DMS 273 (cell line): Measurements from ENCODE around the gene CD99L2.
"Not testable (repeated sequence)": the region's sequence is repeated elsewhere in the genome, so short reads cannot be mapped to it uniquely, and the experiment has no call there.

Source experiments
- DNase-seq: peaks from one replicate; lab custom pipeline; 2025; ENCODE audit not compliant: unreplicated experiment; lab: John Stamatoyannopoulos, UW

Gene CD99L2

GRCh38 chrX:150897421-150898320, 797 bp downstream of the CD99L2 start:
- DNase-seq, result peak; percentile 46

- DNase-seq, result no peak
Measured at GRCh38 chrX:150896632-150897031, 1.8 kb downstream of the CD99L2 start.

GRCh38 chrX:150893936-150894335, 4.5 kb downstream of the CD99L2 start:
- DNase-seq, result no peak

GRCh38 chrX:150889131-150889530, 9.3 kb downstream of the CD99L2 start:
- DNase-seq, result no peak

DNA sequence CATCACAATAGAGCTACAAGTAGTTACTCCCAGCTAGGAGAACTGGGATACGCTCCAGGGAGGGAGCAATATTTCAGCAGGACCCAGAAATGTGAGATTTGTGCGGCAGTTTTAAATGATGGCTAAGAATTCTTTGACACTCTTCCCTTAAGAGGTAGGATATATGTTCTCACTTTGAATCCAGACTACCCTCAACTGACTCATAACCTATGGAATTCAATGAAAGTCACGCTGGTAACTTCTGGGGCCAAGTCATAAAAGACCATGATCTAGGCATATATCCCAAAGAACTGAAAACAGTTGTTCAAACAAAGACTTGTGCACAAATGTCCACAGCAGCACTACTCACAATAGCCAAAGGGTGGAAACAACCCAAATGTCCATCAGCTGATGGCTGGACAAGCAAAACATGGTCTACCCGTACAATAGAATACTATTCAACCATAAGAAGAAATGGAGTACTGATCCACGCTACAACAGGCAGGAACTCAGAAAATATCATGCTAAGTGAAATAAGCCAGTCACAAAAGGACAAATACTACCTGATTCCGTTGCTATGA, 10.5 kb downstream of the CD99L2 start:
- no peak for DNase-seq

DNA sequence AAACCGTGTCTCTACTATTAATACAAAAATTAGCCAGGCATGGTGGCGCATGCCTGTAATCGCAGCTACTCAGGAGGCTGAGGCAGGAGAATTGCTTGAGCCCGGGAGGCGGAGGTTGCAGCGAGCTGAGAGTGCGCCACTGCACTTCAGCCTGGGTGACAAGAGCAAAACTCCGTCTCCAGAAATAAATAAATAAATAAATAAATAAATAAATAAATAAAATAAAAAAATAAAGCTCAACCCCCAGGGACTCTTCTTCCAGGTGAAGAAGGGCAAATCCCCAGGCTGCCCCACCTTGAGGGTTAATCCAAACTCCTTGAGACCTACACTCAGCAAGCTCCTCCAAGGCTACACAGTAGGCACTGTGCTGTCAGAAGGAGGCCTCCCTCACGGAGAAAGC, 11.2 kb downstream of the CD99L2 start:
- DNase-seq, result not testable (repeated sequence)

DNA sequence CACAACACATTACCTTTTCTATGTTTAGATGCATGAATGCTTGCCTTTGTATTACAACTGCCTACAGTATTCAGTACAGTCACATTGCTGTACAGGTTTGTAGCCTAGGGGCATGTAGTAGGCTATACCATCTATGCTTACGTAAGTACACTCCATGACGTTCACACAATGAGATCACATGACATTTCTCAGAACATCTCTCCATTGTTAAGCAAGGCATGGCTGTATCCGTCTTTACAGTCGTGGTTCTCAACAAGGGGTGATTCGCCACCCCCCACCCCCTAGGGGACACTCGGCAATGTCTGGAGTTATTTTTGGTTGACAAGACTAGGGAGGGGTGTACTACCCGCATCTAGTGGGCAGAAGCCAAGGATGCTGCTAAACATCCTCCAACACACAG, 12.1 kb downstream of the CD99L2 start:
- DNase-seq, result no peak

GRCh38 chrX:150880808-150881165, 17.7 kb downstream of the CD99L2 start:
- no peak for DNase-seq

- no peak for DNase-seq
Measured at GRCh38 chrX:150879855-150880807, 18.3 kb downstream of the CD99L2 start.

- not testable (repeated sequence) for DNase-seq
Measured at GRCh38 chrX:150875621-150876020, 22.8 kb downstream of the CD99L2 start.

DNA sequence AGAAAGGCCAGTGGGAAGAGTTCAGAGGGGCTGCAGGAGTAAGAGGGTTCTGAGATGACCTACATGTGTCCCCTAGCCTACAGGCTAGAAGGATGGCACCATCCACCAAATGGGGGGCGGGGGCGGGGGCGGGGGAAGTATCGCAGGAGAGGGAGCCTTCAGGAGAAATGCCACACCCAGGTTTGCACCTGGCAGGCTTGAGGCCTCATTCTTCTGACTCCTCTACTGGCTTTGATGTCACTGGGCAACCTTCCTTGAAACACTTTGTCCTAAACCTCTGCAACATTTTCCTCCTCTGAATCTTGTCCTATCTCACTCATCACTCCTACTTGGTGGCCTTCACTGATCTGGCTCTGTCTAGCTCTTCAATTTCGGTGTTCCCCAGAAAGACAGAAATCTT, 24.0 kb downstream of the CD99L2 start:
- DNase-seq, result no peak

- DNase-seq, result no peak
Measured at GRCh38 chrX:150873616-150874015, 24.9 kb downstream of the CD99L2 start.

- DNase-seq, result peak; percentile 31
Measured at GRCh38 chrX:150872773-150873336, 25.6 kb downstream of the CD99L2 start.

DNA sequence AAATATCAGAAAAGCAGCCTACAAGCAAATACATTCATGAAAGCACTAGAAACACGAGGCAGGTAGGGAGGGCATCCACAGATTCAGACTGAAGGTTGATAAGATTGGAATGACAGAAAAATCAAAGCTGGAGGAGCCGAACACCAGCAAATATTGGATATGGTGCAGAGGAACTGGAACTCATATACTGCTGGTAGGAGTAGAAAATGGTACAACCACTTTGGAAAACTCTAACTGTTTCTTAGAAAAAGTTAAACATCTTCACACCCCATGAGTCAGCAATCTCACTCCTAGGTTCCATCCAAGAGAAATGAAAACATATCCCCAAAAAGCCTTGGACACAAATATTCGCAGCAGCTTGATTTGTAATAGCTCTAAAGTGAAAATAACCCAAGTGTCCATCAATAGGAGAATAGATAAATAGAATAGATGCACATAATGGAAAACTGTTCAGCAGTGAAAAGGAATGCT, 27.1 kb downstream of the CD99L2 start:
- no peak for DNase-seq

DNA sequence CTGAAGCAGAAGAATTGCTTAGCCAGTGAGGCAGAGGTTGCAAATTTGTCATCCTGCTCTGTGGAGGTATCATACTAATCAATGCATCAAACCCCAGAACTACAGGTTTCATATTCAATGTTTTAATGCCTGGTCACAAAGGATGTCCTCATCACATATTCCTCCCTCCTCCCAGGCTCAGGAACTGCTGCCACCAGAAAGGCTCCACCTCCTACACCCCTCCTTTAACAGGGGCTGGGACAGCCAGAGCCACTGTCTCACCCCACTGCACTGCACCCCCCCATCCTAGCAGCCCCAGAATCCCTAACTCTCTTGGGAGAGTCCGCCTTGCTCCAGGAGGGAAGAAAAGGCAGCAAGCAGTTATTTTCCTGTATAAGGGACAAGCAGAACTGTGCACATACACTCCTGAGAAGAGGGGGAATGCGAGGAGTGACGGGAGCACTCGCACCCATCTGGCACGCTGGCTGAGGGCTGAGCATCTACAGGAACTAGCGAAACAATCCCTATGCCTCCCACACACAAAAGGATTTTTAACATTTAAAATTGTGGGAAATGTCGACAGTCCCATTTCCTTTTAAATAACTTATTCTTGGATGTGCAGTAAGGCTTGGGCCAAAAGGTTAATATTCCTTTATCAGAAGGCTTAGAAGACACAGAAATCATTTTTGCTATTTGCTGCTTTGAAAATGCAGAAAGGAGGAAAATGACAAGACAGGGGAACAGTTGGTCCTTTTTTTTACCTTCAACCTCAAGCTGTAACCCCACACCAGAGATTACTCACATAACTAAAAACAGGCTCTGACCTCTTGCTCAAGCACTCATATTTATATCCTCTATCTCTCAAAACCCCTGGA, 27.8 kb downstream of the CD99L2 start:
- peak; percentile 15 for DNase-seq

- no peak for DNase-seq
Measured at GRCh38 chrX:150870029-150870428, 28.4 kb downstream of the CD99L2 start.

DNA sequence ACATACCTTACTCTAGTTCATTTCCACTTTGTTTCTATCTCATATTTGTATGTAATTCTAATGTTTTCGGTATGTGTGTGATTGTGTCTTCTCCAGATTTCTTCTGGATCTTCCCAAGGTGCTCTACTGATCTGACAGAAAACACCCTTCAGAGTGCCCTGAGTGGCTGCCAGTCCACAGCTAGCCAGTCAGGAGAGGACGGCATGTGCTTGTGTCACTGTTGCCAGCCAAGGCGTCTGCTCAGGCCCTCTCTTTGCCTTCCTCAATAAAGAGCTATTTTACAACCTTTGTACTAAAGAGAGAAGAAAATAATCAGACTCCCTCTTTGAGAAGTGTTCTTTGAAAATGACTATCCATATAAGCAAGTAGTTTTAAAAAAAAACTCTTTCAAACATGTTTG, 29.0 kb downstream of the CD99L2 start:
- peak; percentile 37 for DNase-seq

DNA sequence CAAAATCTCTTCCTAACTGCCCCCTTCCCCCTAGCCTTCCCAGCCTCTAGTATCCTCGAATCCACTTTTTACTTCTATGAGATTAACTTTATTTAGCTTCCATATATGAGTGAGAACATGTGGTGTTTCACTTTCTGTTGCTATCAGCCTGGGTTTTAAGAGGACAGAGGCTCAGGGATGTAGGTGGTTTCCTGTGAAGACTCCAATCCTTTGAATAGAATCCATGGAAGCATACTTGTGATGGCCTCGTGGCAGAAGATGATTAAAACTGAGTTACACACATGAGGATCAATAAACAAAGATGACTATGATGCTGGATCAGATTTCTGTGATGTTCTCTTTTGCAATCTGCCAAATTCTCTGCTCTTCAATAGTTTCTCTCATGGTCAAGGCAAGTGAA, 29.8 kb downstream of the CD99L2 start:
- no peak for DNase-seq

GRCh38 chrX:150864127-150864526, 34.3 kb downstream of the CD99L2 start:
- no peak for DNase-seq

- peak; percentile 15 for DNase-seq
Measured at GRCh38 chrX:150863191-150863590, 35.3 kb downstream of the CD99L2 start.
